Testis (tissue), 2 donors: ENCODE measurements around the gene SND1.

ENCODE experiments used
- CTCF ChIP-seq, 3 experiments: fragments of 450-650 bp in 2 of 3; fragments of 200-600 bp in 1 of 3; sonication (generic) in 1 of 3; IDR thresholded peaks; one replicate each; pipeline ENCODE4 v1.5.1; 2016 to 2019; ENCODE audit warnings: antibody characterized with exemption in 3 of 3, mild to moderate bottlenecking in 2 of 3, moderate library complexity in 1 of 3
- POLR2A ChIP-seq: fragments of 450-650 bp; IDR thresholded peaks from one replicate; pipeline ENCODE4 v1.6.1; 2017; ENCODE audit warnings: antibody characterized with exemption, mild to moderate bottlenecking, moderate library complexity

GRCh38 chr7:127876393-127876792 is 224.4 kb downstream of the SND1 start:
- TF ChIP-seq CTCF (IDR thresholded peaks at IDR 0.05) (no peak), POLR2A (no peak)
